GM23338 (cell line): ENCODE results near the gene OTP. TPM values are rescaled to one million over a fixed set of nuclear protein-coding genes. Genes with fewer than 3 reads are reported as not detected.

Experiments
- ATAC-seq: fragments of 200-7000 bp; cut with Tn5 transposase; 3 replicates; pipeline ENCODE4 v1.9.1; 2020
- DNase-seq: peaks from one replicate; pipeline ENCODE4 v3.0.0-alpha.2; 2015; ENCODE audit warnings: low spot score
- H2AFZ ChIP-seq: fragments of 200-600 bp; sonication (generic); 2 replicates; pipeline ENCODE4 v1.8.0; 2016; ENCODE audit warnings: antibody characterized with exemption, mild to moderate bottlenecking, moderate library complexity
- H3F3A ChIP-seq: fragments of 200-600 bp; sonication (generic); replicated peaks from 2 replicates; pipeline ENCODE4 v1.8.0; 2017; ENCODE audit warnings: antibody characterized with exemption, mixed run types, low read depth
- H3K27ac ChIP-seq: fragments of 200-600 bp; sonication (generic); 2 replicates; pipeline ENCODE4 v1.6.1; 2016; ENCODE audit warnings: low read depth
- H3K27me3 ChIP-seq: fragments of 200-600 bp; sonication (generic); 2 replicates; pipeline ENCODE4 v1.8.0; 2016; ENCODE audit warnings: mild to moderate bottlenecking, mixed run types, moderate library complexity; ENCODE audit not compliant: insufficient read depth
- H3K36me3 ChIP-seq: fragments of 200-600 bp; sonication (generic); 2 replicates; pipeline ENCODE4 v1.8.0; 2016; ENCODE audit warnings: mild to moderate bottlenecking; ENCODE audit not compliant: insufficient read depth
- H3K4me1 ChIP-seq: fragments of 200-600 bp; sonication (generic); 2 replicates; pipeline ENCODE4 v1.8.0; 2016; ENCODE audit warnings: mild to moderate bottlenecking, moderate library complexity; ENCODE audit not compliant: insufficient read depth
- H3K4me2 ChIP-seq: fragments of 200-600 bp; sonication (generic); 2 replicates; pipeline ENCODE4 v1.7.1; 2017; ENCODE audit warnings: mixed run types
- H3K4me3 ChIP-seq: fragments of 200-600 bp; sonication (generic); 2 replicates; pipeline ENCODE4 v1.6.1; 2016; ENCODE audit warnings: mixed run types
- H3K79me2 ChIP-seq: fragments of 200-600 bp; sonication (generic); replicated peaks from 2 replicates; pipeline ENCODE4 v1.8.0; 2017; ENCODE audit warnings: mild to moderate bottlenecking; ENCODE audit not compliant: insufficient read depth
- H3K9me2 ChIP-seq: fragments of 200-600 bp; sonication (generic); 2 replicates; pipeline ENCODE4 v1.8.0; 2017; ENCODE audit not compliant: insufficient read depth
- H4K20me1 ChIP-seq: fragments of 200-600 bp; sonication (generic); replicated peaks from 2 replicates; pipeline ENCODE4 v1.8.0; 2017; ENCODE audit warnings: mild to moderate bottlenecking; ENCODE audit not compliant: insufficient read depth
- H3K27ac Mint-ChIP-seq: 2 replicates; pipeline ENCODE4 v1.8.0; 2020; ENCODE audit warnings: inconsistent platforms, mild to moderate bottlenecking, moderate library complexity, mixed read lengths
- H3K27me3 Mint-ChIP-seq: 3 replicates; pipeline ENCODE4 v1.8.0; 2022; ENCODE audit warnings: low read depth, mild to moderate bottlenecking, moderate library complexity, mixed read lengths, inconsistent platforms; ENCODE audit not compliant: insufficient read depth, poor library complexity
- H3K36me3 Mint-ChIP-seq: 3 replicates; pipeline ENCODE4 v1.8.0; 2021; ENCODE audit warnings: low read depth, mild to moderate bottlenecking, inconsistent platforms, moderate library complexity, mixed read lengths
- H3K4me1 Mint-ChIP-seq: 3 replicates; pipeline ENCODE4 v1.8.0; 2020; ENCODE audit warnings: mild to moderate bottlenecking, inconsistent platforms, mixed read lengths
- H3K4me3 Mint-ChIP-seq: 3 replicates; pipeline ENCODE4 v1.8.0; 2021; ENCODE audit warnings: moderate library complexity, mild to moderate bottlenecking, inconsistent platforms, mixed read lengths
- H3K9me3 Mint-ChIP-seq: 3 replicates; pipeline ENCODE4 v1.8.0; 2020; ENCODE audit warnings: moderate library complexity, mild to moderate bottlenecking, inconsistent platforms, mixed read lengths
- EZH2 ChIP-seq: fragments of 200-600 bp; sonication (generic); IDR thresholded peaks from one replicate; pipeline ENCODE4 v1.8.0; 2017; ENCODE audit warnings: antibody characterized with exemption, mild to moderate bottlenecking, low read depth; ENCODE audit not compliant: unreplicated experiment
- EZH2phosphoT487 ChIP-seq: fragments of 200-600 bp; sonication (generic); IDR thresholded peaks from one replicate; pipeline ENCODE4 v1.8.1; 2018; ENCODE audit warnings: antibody characterized with exemption; ENCODE audit not compliant: unreplicated experiment
- REST ChIP-seq: IDR thresholded peaks from one replicate; pipeline ENCODE4 v1.6.1; 2018; ENCODE audit warnings: antibody characterized with exemption; ENCODE audit not compliant: unreplicated experiment
- polyA plus RNA-seq: library from polyadenylated mRNA; unstranded; fragments of >200 nt; fragmentation: Nextera tagmentation; extraction: Ambion mirVana; gene quantifications from 2 replicates; pipeline ENCODE4 v1.2.1, GENCODE V29; 2016
- total RNA-seq: library from RNA; depleted of rRNA; stranded (reverse); fragments of >200 nt; shearing (Covaris generic); gene quantifications from 2 replicates; pipeline ENCODE4 v1.2.3, GENCODE V29; 2014

The OTP gene
- total and polyA plus RNA-seq, 2 experiments from 2014 or later, result not detected

- Histone ChIP-seq H2AFZ (no peak overlapping the region), H3F3A (peaks cover 19% of the 10 kb centered on the region), H3K4me2 (no peak overlapping the region), H3K9me2 (no peaks in the 10 kb centered on the region), H4K20me1 (peaks cover 44% of the 10 kb centered on the region), H3K4me1 (peaks cover 51% of the 10 kb centered on the region), H3K79me2 (no peaks in the 10 kb centered on the region), H3K27me3 (peaks cover 99% of the 10 kb centered on the region), H3K36me3 (no peaks in the 10 kb centered on the region), H3K27ac (no peak overlapping the region), H3K4me3 (no peak overlapping the region)
- Mint-ChIP-seq H3K27me3 (peaks cover 97% of the 10 kb centered on the region), H3K27ac (no peak overlapping the region), H3K36me3 (no peaks in the 10 kb centered on the region; the same call in 2 of the 3 replicates), H3K9me3 (peaks cover 5% of the 10 kb centered on the region; the same call in 2 of the 3 replicates), H3K4me3 (no peak overlapping the region), H3K4me1 (peaks cover 46% of the 10 kb centered on the region)
- DNase-seq (peak; percentile 24), ATAC-seq (no peak)
- TF ChIP-seq EZH2phosphoT487 (no peak), EZH2 (peak; percentile 58)
These were observed 3.6 kb upstream of the OTP start for GRCh38 chr5:77641963-77642737.

GRCh38 chr5:77641397-77641943 lies 3.0 kb upstream of the OTP start:
- Mint-ChIP-seq H3K4me3 (peak overlapping the region; percentile 61), H3K9me3 (peaks cover 5% of the 10 kb centered on the region; the same call in 2 of the 3 replicates), H3K27me3 (peaks cover 97% of the 10 kb centered on the region), H3K27ac (no peak overlapping the region), H3K4me1 (peaks cover 49% of the 10 kb centered on the region), H3K36me3 (no peaks in the 10 kb centered on the region; the same call in 2 of the 3 replicates)
- Histone ChIP-seq H3K4me2 (peak overlapping the region; percentile 46), H4K20me1 (peaks cover 40% of the 10 kb centered on the region), H3K9me2 (no peaks in the 10 kb centered on the region), H3K4me3 (peak overlapping the region; percentile 22), H3K27me3 (peaks cover 99% of the 10 kb centered on the region), H3K79me2 (no peaks in the 10 kb centered on the region), H3F3A (peaks cover 19% of the 10 kb centered on the region), H2AFZ (no peak overlapping the region), H3K27ac (no peak overlapping the region), H3K36me3 (no peaks in the 10 kb centered on the region), H3K4me1 (peaks cover 57% of the 10 kb centered on the region)
- DNase-seq (peak; percentile 79), ATAC-seq (no peak)
- no peak for TF ChIP-seq REST
